GM21381 (cell line): ENCODE results near the gene IL1RN.
"Not testable (repeated sequence)": the region's sequence is repeated elsewhere in the genome, so short reads cannot be mapped to it uniquely, and the experiment has no call there.

Source experiments
- ATAC-seq: cut with Tn5 transposase; IDR thresholded peaks from one replicate; pipeline ENCODE4 v1.9.1; 2021; ENCODE audit warnings: mild to moderate bottlenecking, moderate library complexity; ENCODE audit not compliant: unreplicated experiment

The IL1RN gene

GRCh38 chr2:113126845-113127645 is at the start of gene IL1RN:
Gene IL1RN, plus strand, starts transcription at chr2:113127598. Its CDS starts 27 bp downstream, at chr2:113127625.
- no peak for ATAC-seq

DNA sequence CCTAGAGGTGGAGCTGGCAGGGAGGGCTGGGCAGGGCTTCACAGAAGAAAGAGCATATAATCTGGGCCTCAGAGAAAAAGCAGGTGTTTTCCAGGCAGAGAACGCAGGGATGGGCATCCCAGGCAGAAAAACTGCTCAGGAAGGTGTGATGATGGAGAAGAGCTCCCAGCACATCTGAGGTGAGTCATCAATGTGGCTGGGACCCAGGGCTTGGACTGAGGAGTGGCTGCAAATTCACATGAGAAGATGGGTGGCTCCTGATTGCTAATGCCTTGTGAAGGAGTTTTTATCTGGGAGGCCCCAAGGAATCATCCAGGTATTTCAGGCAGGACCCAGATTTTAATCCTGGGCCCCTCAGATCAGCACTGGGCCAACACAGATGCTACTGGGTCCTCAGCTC is 49.5 kb upstream of the IL1RN start:
- ATAC-seq, result no peak

- no peak for ATAC-seq
Measured at GRCh38 chr2:113078350-113078839, 49.0 kb upstream of the IL1RN start.

GRCh38 chr2:113079131-113079530 is 48.3 kb upstream of the IL1RN start:
- no peak for ATAC-seq

DNA sequence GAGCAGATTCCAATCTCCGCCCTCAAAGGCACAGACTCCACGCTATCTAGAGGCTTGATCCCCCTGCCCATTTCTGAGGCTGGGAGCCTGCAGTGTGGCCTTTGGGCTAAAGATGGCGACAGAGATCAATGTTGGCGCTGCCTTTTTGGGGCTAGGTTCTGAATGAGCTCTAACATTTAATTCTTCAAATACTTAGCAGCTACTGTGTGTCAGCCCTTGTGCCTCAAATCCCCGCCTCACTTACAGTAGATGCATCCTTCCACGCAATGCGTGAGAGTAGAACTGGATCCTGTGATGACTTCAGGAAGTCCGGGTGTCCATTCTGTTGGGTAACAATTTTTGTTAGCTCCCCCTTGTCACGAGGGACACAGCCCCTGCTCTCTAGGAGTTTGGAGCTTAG is 47.3 kb upstream of the IL1RN start:
- no peak for ATAC-seq

DNA sequence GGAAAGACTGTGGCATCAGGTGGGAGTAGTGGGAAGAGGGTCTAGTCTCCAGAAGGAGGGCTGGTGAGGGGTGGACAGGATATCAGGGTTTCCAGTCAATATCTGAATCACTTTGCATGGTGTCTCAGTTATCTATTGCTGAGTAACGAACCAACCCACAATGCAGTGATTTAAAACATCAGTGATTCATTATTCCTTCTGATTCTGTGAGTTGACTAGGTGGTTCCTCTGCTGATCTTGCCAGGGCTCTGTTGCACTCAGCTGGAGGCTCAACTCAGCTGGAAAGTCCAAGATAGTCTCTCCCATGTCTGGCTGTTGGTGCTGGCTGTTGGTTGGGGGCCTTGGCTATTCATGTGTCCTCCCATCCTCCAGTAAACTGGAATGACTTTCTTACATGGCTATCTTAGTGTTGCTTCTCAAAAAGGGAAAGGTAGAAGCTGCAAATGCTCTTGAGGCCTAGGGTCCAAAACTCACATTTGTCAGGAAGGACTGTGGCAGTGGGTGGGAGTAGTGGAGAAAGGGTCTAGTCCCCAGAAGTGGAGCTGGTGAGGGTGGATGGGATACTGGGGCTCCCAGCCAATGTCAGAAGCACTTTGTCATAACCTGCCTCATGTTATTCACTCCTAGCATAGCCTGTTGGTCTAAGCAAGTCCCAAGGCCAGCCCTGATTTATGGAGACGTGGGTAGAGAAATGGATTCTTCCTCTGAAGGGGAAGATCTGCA is 45.7 kb upstream of the IL1RN start:
- ATAC-seq, result no peak

DNA sequence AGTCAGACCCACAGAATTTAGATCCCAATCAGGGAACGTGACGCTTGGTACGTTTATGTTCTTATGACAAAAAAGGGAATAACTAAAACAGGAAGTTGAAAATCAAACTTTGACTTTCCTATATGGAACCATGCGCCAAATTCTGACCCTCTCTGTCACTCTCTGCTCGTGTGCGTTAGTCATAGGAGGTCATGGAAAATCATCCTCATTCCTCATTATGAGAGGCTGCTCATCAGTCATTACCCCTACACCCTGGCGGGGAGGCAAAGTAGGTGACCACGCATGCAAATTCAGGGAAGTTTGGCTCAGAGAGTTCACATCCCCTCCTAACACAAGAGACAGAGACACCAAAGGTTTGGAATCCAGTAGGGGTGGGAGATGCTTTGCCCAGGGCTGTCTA is 44.1 kb upstream of the IL1RN start:
- ATAC-seq, result no peak

DNA sequence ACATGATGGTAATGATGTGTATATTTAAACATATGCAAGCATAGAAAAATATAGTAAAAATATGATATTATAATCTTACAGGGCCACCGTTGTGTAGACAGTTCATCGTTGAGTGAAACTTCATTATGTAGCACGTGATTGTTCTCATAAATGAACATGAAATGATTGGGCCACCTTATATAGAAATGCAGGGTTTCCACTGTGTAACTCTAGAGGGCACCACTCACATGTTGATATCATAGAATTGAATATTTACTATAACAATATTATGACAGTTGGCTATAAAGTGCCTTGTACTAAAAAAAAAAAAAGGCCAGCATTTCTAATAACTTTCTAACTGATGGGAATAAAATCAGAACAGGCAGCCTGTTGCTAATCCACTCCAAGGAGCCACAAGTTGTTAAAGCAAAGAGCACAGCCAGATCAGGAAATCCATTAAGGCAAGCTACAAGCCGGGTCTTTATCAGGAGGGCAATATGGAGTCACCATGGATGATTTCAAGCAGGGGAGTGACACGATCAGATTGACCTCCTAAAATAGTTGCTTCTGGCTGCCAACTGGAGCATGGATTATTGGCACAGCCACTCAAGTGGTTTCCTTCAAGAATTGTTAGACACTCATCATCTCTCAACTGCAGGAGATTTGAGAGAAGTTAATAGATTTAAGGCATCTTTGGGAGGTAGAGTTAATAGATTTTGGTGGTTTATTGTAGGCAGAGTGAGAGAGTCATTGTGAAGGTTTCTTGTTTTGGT is 43.0 kb upstream of the IL1RN start:
- no peak for ATAC-seq

DNA sequence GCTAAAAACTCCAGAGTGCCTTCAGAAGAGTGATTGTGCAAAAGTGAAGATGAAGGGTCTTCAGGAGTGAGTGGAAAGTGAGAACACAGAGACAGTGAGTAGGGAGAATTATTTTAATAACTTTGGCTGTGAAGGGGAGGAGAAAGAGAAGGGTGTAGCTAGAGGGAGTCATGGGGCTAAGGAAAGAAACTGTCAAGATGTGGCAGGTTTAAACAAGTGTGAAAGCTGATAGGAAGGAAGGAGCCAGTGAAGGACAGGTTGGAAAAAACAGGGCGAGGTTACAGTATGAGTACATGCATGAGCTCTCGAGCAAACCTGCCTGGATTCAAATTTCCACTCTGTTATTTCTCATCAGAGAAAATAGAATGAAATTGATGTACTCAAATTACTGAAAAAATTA is 41.9 kb upstream of the IL1RN start:
- no peak for ATAC-seq

- no peak for ATAC-seq
Measured at GRCh38 chr2:113088213-113088992, 39.0 kb upstream of the IL1RN start.

- ATAC-seq, result no peak
Measured at GRCh38 chr2:113089916-113090315, 37.5 kb upstream of the IL1RN start.

DNA sequence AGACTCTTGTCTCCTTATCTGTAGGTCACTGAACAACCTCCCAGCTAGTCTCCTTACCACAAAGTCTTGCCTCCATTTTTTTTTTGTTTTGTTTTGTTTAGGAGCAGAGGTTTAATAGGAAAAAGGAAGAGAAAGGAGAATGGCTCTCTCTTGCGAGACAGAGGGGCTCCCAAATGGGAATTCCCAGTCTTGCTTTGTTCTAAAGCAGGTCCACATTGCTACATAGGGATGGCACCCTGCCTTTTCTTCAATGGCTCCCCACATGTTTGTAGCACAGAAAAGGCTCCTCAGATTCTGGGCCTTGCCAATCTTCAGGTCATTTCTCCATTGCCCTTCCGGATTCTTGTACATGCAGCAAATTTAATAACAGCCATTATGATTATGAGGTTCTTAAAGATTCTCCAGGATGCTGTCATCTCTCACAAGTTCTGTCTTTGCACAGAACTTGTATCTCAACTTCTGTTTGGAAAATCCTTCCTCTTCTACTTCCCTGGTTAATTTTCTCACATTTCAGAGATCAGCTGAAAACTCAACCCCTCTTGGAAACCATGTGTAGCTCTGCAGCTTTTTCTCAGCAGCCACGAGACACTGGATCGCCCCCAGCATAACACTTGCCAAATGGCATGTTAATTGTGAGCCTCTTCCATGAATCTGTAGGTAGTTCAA is 36.0 kb upstream of the IL1RN start:
- ATAC-seq, result no peak

- ATAC-seq, result no peak
Measured at GRCh38 chr2:113092864-113093612, 34.4 kb upstream of the IL1RN start.

GRCh38 chr2:113093613-113093977 is 33.8 kb upstream of the IL1RN start:
- ATAC-seq, result no peak

DNA sequence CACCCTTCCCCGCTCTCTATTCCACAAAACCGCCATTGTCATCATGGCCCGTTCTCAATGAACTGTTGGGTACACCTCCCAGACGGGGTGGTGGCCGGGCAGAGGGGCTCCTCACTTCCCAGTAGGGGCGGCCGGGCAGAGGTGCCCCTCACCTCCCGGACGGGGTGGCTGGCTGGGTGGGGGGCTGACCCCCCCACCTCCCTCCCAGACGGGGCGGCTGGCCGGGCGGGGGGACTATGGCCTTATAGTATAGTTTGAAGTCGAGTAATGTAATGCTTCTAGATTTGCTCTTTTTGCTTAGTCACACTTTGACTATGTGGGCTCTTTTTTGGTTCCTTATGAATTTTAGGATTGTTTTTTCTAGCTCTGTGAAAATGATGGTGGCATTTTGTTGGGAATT is 31.1 kb upstream of the IL1RN start:
- not testable (repeated sequence) for ATAC-seq

DNA sequence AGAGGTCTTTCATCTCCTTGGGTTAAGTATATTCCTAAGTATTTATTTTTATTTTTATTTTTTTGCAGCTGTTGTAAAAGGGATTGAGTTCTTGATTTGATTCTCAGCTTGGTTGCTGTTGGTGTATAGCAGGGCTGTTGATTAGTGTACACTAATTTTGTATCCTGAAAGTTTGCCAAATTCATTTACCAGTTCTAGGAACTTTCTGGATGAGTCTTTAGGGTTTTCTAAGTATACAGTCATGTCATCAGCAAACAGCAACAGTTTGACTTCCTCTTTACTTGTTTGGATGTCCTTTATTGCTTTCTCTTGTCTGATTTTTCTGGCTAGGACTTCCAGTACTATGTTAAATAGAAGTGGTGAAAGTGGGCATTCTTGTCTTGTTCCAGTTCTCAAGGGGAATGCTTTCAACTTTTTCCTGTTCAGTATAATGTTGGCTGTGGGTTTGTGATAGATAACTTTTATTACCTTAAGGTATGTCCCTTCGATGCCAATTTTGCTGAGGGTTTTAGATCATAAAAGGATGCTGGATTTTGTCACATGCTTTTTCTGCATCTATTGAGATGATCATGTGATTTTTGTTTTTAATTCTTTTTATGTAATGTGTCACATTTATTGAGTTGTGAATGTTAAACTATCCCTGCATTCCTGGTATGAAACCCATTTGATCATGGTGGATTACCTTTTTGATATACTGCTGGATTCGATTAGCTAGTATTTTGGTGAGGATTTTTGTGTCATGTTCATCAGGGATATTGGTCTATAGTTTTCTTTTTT is 30.4 kb upstream of the IL1RN start:
- not testable (repeated sequence) for ATAC-seq

DNA sequence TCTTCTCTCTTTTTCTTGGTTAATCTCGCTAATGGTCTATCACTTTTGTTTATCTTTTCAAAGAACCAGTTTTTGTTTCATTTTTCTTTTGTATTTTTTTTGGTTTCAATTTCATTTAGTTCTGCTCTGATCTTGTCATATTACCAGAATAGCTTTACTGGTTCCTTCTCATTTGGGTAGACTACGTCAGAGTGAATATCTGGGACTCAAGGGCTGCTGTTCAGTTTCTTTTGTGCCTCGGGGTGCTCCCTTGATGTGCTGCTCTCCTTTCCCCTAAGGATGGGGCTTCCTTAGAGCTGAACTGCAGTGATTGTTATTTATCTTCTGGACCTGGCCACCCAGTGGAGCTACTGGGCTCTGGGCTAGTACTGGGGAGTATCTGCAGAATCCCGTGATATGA is 29.4 kb upstream of the IL1RN start:
- no peak for ATAC-seq

GRCh38 chr2:113098532-113098931 is 28.9 kb upstream of the IL1RN start:
- no peak for ATAC-seq

- no peak for ATAC-seq
Measured at GRCh38 chr2:113102133-113102532, 25.3 kb upstream of the IL1RN start.
